IPS DF 4.7 (cell line): ENCODE data around the gene LEUTX.
"Not testable (repeated sequence)": the region's sequence is repeated elsewhere in the genome, so short reads cannot be mapped to it uniquely, and the experiment has no call there.

Experiments
- DNase-seq: peaks from one replicate; pipeline ENCODE4 v3.0.0-alpha.2; 2013; ENCODE audit warnings: low spot score; ENCODE audit errors: extremely low read depth

LEUTX gene

DNA sequence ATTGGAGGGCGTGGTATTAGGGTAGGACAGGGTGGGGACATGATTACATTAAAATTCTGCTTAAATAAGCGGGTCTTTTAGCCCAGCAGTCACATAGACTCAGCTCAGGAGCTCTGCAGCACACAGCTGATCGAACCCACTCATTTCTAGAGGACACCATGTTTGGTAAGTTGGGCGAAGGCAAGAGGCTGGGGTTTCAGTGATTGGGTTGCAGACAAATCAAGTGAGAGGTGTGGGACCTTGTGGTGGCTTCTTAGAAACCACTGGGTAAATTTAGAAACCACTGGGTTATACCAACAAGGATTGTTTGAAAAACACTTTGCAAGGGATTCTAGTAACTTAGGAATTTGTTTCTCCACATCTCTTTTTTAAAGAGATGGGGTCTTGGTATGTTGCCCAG is at the start of gene LEUTX:
Gene LEUTX (plus strand): TSS at position 92 of the 400 bp plus-strand sequence. CDS start 67 bp downstream, at position 159.
- no peak for DNase-seq

DNA sequence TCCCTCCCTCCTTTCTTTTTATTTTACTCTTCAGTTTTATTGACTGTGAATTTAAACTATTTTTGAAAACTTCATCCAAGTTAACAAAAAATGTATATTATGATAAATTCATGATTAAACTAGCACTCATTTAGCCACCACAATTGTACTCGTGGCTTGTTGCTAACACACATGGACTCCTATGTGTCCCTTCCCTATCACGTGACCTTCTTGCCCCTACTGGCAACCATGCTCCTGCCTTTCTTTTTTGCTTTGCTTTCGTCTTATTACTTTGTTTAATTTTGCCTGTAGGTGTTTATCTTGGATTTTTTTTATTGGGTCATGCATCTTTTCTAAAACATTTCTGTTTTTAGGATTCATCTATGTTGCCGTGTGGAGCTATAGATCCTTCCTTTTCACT is 49.1 kb upstream of the LEUTX start:
- DNase-seq, result no peak

- DNase-seq, result no peak
Observed at GRCh38 chr19:39731685-39732084, 47.0 kb upstream of the LEUTX start.

DNA sequence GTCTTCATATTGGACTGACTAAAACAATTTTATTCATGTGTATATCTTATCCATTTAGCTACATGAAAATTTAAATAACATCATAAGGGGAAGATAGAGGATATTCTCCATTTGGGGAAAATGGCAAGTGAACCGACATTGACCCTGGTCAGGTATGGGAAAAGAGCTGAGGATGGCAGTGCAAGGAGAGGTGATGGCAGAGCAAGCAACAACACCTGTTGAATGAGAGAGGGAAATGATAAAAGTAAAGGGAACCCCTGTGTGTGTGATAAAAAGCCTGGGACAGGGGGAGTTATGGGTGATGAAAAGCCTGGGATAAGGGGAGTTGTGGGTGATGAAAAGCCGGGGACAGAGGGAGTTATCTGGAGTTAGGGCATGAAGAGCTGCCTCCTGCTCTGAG is 44.8 kb upstream of the LEUTX start:
- no peak for DNase-seq

DNA sequence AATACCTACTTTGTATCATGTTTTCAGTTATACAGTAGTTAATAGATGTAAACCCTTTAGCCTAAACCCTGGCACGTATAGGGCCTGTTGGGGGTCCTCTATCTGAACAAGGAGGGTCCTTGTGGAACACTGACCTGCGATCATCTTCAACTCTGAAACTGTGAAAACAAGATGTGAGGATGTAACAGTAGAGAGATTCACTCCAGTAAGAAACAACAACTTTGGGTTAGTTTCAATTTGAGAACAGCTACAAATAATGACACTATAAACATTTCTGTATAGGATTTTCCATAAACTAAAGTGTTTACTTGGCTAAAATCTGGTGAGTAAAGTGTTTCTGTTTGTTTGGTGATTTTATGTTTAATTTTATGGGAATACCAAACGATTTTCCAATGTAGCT is 43.0 kb upstream of the LEUTX start:
- DNase-seq, result no peak

GRCh38 chr19:39736088-39736487 is 42.6 kb upstream of the LEUTX start:
- no peak for DNase-seq

DNA sequence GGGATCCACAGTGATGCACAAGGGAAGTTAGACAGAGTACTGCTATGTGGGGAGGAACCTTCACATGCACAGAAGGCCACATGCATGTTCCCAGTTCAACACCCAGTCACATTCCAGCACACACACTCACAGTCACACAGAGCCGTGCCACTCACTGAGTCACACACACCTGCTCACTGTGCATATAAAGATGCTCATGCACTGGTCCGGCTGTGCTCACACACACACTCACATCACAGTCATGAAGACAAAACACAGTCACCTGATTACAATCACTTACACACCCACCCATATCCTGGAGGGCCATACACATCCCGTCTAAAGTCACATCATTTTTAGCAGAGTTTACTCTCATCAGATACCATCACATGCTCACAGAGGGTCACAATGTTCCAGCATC is 41.3 kb upstream of the LEUTX start:
- no peak for DNase-seq

- DNase-seq, result no peak
Observed at GRCh38 chr19:39737891-39738290, 40.8 kb upstream of the LEUTX start, which contains the start of gene CLC. Gene CLC, minus strand, starts transcription at chr19:39738029. Its CDS starts 77 bp downstream, at chr19:39737952.

DNA sequence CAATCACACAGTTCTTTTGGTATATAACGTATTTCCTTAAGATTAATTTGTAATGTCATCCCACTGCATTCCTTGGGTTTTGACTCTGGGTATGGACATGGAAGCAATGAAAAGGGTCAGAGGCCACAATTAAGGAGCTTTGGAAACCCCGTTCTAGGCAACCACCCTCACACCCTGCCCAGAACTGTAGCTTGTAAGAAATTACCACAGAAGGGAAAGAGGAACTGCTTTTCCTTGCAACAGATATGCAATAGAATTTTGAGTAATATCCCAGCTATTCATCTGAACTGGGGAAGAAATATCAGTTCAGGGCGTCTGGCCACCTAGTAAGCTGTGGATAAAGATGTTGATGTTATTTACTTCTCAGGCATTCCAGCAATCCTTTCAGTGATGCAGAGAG is 39.8 kb upstream of the LEUTX start:
- DNase-seq, result no peak

GRCh38 chr19:39740395-39740794 is 38.3 kb upstream of the LEUTX start:
- DNase-seq, result no peak

GRCh38 chr19:39745643-39746042 is 33.0 kb upstream of the LEUTX start:
- DNase-seq, result no peak

DNA sequence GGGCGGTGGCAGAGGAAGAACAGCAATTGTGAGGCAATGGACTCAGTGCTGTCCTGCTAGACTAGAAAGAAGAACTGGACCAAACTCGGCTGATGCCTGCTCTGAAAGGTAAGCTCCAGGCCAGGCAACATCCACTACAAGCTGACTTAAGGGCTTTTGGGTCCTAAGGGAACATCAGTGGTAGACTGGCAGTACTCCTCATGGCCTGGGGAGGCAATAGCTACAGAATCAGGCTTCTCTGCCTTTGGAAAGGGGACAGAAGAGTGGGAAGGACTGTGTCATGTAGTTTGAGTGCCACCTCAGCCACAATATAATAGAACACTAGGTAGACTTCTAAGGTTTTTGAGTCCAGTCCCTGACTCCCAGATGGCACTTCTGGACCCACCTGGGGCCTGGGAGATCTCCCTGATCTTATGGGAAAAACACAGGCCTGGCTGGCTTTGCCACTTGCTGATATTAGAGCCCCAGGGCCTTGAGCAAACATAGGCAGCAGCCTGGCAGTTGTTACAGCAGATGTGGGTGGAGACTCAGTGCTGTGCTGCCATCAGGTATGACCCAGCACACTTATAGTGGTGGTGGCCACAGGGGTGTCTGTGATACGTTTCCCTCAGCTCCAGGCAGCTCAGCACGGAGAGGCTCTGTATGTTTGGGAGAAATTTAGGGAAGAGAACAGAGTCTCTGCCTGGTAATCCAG is 31.7 kb upstream of the LEUTX start:
- no peak for DNase-seq

- no peak for DNase-seq
Observed at GRCh38 chr19:39749981-39750380, 28.7 kb upstream of the LEUTX start.

GRCh38 chr19:39752390-39752789 is 26.3 kb upstream of the LEUTX start:
- no peak for DNase-seq

GRCh38 chr19:39752795-39753194 is 25.9 kb upstream of the LEUTX start:
- no peak for DNase-seq

GRCh38 chr19:39754544-39754943 is 24.1 kb upstream of the LEUTX start:
- DNase-seq, result no peak

DNA sequence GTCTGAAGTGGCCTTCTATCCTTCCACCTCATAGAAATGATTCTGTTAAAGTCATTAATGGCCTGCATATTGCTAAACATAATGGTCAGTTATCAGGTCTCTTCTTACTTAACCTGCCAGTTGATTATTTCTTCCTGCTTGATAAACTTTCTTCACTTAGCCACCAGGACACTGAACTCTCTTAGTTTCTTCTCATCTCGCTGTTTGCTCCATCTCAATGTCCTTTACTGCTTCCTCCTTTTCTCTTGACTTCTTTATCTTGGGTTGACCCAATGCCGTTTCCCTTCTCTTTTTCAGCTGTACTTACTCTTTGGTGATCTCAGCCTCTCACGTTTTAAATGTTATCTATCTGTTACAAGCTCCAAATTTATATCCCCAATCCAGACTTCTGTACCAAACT is 23.7 kb upstream of the LEUTX start:
- DNase-seq, result no peak

GRCh38 chr19:39759457-39760184 is 19.0 kb upstream of the LEUTX start:
- no peak for DNase-seq

DNA sequence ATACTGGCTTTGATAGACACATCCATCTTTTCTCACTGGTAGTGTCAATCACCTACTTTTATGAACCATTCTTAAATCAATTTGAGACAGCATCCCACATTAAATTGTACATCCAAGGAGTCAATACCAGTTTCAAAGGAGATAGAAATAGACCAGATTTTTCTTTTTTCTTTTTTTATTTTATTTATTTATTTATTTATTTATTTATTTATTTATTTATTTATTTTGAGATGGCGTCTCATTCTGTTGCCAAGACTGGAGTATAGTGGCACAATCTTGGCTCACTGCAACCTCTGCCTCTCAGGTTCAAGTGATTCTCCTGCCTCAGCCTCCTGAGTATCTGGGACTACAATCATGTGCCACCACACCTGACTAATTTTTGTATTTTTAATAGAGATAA is 16.8 kb upstream of the LEUTX start:
- DNase-seq, result not testable (repeated sequence)

- DNase-seq, result peak; percentile 36
Observed at GRCh38 chr19:39765091-39766076, 13.3 kb upstream of the LEUTX start.

DNA sequence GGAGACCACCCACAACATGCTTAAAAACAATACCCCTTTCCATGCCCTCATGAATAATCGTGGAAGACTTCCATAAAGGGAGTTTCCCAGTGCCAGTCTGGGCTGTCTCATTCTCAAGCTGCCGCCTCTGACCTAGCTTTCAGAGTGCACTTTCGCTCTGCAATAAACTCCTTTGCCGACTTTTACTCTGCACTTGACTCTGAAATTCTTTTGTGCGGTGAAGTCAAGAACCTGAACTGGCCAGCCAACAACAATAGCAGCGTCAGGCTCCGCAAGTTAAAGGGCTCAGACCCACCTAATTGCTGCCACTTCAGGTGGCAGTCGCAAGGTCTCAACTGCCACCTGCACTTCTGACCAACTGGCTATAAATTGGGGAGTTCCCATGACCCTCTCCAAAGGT is 10.3 kb upstream of the LEUTX start:
- no peak for DNase-seq

GRCh38 chr19:39768786-39769185 is 9.9 kb upstream of the LEUTX start:
- no peak for DNase-seq
